OCI-M1 (cell line): Measurements from ENCODE around the gene TARS3.
"Not testable (repeated sequence)": the region's sequence is repeated elsewhere in the genome, so short reads cannot be mapped to it uniquely, and the experiment has no call there.

Experiments
- DNase-seq: peaks from one replicate; lab custom pipeline; 2025; lab: John Stamatoyannopoulos, UW

Gene TARS3

DNA sequence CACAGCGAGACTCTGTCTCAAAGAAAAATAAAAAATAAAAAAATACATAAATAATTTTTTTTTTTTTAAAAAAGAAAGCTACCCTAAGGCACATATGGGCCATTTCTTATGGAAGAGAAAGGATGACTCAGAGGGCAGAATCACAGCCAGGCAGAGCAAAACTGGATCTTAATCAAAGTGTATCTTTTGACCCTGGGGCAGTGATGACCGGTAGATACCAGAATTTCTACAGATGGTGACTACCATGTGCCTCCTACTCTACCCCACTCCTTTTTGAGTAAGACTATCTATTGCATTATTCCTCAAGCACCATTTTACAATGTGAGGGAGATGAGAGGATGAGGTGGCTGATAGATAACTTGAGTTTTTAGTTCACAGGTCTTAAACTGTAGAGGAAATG lies 26.0 kb downstream of the TARS3 start:
- no peak for DNase-seq

DNA sequence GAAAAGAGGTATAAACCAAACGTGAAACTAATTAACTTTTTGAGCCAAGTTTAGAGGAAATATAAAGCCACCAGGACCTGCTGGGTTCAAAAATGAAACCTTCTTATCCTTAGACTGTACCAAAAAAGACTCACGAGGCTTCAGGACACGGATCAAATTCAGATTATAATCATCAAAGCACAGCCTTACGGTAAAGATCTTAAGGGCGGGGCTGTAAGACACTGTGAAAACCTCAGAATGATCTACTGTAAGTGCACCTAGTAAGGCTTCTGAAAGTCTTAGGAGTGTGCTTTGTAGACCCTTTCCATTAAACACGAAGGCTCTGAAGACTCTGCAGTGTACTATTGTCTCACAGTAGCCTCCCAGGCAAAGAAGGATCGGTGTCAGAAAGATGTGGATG lies 26.8 kb downstream of the TARS3 start:
- no peak for DNase-seq

DNA sequence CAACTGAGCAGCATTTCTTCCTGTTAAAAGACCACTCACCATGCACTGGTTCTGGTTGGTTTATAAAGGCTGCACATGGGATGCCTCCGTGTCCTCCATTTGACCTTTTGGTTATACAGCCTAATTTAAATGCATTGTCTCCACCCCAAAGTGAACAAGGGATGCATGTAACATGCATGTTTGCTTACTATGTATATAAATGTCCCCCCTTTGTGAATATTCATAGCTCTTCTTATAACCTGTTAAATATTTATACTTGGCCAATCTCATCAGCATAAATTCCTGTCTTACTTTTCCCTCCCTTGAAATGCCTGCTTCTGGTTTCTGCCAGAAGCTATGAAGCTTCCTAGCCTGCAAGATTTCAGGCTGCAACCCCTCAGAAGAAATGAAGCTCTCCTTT lies 27.4 kb downstream of the TARS3 start:
- DNase-seq = no peak

DNA sequence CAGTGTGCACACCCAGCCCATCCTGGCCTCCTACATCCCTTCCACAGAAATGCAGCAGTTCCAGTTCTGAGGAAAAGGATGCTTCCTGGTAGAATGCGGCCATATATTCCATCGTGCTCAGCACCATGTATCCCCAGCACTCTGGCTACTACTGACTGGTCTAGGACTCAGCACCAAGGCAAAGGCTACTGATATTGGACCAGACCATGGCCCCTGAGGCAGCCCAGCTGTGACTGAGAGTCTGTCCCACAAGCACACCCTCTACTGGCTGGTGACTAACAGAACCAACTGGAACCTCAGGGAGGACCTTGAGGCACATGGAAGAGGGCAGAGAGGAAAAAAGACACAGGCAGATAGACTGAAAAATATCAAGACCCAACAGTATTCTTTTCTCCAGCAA lies 30.0 kb downstream of the TARS3 start:
- no peak for DNase-seq

DNA sequence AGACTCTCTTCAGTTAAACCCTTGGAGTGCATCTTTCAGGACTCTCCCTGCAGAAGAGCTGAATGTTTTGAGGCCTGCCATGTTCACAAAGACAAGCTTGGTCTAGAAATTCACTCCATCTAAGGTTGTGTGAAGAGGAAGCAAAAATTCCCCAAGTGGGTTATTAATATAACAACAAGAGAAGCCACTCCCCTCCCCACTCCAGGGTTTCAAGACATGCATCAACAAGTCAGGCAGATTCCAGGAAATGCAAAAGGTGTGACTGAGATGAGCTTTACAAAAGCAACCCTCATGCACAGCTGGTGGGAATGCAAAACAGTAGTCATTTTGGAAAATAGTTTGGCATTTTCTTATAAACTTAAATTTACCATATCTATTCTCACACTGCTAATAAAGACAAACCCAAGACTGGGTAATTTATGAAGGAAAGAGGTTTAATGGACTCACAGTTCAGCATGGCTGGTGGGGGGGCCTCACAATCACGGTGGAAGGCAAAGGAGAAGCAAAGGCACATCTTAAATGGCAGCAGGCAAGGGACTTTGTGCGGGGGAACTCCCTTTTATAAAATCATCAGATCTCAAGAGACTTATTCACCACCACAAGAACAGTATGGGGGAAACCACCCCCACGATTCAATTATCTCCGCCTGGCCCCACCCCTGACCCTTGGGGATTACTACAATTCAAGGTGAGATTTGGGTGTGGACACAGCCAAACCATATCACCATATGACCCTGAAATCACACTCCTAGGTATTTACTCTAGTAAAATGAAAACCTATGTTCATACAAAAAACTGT lies 31.3 kb downstream of the TARS3 start:
- no peak for DNase-seq

DNA sequence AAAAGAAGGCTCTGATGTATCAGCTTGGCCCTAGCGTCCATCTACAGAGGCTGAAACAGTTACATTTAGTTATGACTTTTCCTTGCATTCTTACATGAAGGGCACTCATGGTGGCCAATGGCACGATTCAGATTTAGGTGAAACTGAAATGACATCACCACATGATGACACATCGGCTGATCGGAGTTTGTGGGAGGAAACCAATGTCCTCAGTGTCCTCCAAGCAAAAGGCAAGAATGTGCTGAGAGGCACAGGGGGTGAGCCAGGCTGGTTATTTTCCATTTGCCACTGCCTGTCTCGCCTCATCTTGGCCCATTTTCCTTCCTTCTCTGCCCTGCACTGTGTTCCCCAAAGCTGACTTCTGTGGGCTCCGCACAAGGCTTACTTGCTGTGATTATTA lies 34.4 kb downstream of the TARS3 start:
- DNase-seq = no peak

DNA sequence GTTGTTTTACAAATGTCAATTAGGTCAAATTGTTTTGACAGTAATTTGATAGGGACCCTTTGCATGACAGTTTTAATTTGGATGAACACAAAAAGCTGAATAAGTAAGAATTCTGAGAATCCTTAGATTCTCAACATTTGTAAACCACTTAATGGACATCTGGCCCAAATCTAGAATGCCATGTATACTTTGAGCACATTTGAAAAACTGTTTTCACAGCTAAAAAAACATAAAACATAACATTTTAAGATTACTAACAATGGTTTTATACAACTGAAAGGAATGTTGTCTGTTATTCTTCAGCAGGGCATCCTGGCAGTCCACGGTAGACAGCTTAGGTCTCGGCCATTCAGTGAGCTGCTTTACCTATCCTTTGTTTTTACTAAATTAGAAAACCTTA lies 37.6 kb downstream of the TARS3 start:
- no peak for DNase-seq

DNA sequence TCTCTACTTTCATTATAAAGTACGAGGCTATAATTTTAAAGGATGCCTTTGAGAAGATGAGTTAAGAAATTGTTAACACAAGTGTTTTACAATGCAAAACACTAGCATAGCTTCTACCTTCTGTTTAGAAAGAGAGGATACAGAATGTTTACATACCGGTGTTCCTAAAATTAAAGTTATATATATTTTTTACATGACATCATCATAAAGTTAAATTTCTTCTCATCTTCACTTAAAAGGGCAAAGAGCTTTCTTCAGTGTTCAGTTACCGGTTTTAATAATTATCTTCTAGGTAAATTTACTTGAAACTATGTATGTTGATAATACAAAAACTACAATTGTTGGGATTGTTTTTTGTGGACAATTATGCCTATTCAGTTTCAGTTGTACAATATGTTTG lies 39.4 kb downstream of the TARS3 start:
- DNase-seq = no peak

DNA sequence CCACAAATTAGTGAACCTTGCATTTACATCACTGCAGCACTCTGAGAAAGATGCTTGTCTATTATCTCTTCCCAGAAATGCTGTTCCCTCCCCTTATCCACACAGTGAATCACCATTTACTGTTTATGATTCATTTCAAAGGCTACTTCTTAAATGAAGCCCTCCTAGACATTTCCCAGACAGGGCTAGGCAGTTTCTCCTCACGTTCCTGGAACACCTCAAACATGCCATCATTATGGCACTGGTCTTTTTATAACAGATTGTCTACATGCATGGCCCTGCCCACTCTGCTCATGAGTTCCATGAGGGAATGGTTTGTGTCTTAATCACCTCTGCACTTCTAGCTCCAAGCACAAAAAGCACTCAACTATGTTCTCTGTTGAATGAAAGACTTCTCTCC lies 39.9 kb downstream of the TARS3 start:
- DNase-seq = no peak

DNA sequence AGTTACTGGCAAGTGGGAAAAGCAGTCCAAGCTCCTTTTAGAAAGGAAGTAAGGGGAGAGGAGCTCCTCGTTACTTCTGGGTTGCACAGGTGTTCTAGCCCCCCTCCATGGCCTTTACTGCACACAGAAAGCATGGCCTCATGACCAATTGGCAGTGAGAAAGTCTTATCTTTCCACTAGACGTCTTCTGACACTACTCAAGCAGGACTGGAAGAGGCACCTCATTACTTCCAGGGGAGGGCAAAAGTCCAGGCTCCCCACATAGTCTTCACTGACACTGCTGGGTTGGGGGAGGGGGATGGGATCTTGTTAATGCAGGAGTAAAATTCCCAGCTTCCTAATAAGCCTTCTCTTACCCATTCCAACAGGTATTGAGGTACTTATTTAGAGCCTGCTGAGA lies 44.5 kb downstream of the TARS3 start:
- DNase-seq = no peak

DNA sequence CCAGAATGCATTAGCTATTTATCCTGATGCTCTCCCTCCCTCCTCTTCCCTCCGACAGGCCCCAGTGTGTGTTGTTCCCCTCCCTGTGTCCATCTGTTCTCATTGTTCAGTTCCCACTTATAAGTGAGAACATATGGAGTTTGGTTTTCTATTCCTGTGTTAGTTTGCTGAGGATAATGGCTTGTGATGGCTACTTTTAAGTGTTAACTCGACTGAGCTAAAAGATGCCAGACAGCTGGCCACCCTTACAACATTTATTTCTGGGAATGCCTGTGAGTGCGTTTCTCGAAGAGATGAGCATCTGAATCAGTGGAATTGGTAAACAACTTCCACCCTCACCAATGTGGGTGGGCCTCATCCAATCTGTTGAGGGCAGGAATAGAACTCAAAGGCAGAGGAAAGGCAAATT lies 47.3 kb downstream of the TARS3 start:
- DNase-seq = no peak

DNA sequence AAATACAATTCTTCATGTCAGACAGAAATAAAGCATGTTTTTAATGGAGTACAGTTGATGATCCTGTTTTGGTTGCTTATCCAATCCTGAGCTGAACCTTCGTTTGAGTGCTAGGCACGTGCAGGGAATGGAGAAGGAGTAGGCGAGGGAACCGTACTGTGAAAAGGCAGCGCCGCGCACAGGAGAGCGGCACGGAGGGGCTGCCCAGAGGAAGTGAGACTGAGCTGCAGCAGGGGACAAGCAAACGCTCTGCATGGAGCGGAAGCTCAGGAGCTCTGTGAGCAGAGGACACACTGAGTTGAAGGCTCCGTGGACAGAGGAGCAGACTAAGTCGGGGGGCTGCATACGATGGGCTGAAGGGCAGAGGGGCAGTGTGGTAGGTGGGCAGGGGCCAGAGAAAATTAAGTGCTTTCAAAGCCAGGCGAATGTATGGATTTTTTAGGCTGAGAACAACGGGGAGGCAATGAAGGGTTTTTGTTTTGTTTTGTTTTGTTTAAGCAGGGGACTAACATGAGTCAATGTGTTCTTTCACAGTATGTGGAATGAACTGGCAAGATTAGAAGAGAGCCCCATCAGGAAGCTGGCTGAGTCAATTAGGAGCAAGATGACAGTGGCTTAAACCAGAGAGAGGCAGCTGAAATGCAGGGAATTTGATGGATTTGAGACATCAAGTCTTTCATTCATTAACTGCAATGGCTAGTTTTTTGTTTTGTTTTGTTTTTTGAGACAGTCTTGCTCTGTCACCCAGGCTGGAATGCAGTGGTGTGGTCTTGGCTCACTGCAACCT lies 48.3 kb downstream of the TARS3 start:
- no peak for DNase-seq

DNA sequence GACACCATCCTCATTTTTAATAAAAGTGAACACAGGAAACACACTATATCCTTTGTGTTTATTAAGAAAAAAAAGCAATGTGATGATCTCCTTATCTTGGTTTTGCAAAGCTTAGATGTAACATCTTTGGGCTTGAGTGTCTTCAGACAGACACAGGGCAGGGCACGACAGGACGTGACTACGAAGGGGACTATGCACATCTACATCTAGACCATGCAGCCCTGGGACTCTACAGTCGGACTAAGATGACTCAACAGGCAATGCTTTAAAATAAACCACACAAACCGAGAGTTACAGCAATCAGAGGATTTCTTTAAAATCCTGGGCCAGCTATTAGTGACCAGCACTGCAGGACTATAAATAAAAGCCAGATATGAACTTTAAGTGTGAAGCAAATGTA lies 49.3 kb downstream of the TARS3 start:
- no peak for DNase-seq

DNA sequence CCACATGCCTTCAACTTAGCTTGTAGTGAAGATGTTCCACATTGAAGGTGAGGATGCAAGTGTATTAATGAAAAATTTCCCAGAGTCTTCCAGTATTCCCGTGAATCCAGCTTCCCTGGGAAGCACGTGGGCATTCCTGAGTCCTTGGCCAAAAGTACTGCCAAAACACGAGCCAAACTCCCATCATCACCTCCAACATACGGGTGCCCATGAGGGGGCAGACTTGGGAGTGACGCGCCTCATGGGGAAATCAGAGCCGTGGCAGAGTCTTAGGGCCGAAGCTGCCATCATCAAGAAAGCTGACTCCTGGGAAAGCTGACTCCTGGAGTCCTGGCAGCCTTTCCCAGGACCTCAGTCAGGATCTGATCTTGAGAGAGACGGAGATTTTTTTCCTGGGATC lies 52.0 kb downstream of the TARS3 start:
- no peak for DNase-seq

DNA sequence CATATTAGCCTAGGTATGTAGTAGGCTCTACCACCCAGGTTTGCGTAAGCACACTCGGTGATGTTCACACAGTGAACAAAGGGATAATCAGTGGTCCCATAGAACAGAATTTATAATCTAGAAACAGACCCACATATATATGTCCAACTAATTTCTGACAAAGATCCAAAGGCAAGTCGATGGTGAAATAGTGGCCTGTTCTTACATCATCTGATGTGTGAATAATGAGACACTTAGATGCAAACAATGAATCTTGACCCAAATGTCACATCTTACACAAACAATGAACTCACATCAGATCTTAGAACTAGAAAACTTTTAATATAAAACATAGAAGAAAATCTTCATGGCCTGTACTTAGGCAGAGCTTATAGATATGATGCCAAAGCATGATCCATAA lies 54.5 kb downstream of the TARS3 start:
- DNase-seq = peak; percentile 26

DNA sequence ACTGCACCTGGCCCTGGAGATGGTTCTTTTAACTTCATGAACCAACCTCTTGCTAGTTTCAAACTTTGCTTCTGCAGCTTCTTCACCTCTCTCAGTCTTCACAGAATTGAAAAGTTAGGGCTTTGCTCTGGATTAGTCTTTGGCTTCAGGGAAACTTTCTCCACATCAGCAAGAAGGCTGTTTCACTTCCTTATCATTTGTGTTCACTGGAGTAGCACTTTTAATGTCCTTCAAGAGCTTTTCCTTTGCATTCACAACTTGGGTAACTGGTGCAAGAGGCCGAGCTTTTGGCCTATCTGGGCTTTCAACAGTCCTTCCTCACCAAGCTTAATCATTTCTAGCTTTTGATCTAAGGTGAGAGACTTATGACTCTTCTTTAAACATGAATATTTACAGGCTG lies 56.4 kb downstream of the TARS3 start:
- no peak for DNase-seq

DNA sequence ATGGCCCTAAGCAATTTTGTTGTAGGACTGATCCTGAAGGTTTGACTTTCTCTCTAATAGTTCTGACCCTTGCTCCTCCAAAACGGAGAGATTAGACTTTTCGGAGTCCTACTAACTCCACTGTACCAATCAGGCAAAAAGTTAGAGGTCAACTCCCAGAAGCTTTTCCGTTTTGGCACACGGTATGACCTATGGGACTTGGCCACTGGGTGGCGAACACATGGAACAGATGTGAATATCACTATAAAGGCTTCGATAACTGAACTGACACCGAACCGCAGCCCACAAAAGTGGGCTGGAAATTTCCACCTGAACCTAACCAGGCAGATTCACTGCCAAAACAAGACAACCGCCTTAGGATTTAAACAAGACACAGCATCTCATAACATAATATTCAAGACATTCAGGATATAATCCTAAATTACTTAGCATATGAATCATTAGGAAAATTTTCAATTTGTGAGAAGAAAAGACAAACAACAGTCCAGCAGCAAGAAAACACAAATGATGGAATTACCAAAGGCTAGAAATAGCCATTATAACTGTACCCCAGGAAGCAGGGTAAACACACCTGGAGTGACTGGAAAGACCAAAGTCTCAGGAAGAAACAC lies 59.9 kb downstream of the TARS3 start:
- DNase-seq = no peak

DNA sequence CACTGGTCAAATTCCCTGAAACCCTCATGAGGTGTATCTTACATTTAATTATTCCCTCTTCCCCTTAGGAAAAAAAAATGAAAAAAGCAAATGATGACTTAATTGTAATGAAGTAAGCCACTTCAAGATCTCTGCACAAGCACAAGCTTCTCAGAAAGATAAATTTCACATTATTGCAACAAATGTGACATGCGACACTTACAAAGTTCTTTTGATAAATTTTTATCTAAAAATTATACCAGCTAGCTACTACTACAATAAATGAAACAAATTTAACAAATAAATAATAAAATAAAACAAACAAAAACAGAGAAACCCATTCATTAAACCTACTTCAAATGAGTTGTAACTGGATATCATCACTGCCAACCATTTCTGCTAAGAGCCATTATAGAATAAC lies 62.1 kb downstream of the TARS3 start:
- no peak for DNase-seq

DNA sequence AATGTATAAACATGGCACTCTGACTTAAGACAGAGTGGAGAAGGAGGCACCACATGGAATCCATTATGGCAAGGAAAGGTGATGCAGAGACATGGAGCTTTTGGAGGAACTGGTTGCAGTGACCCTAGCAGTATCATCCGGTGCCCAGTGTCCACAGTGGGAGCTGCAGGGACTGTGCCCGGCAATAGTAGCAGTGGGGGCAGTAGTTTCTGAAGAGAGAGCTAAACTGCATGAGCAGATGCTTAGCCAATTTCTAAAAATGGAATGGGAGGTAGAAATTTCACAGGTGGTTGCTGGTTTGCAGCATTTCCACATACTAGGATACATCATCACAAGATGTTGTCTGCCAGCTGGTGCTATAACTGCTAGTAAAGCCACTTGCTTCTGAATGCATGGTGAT lies 64.3 kb downstream of the TARS3 start:
- DNase-seq = no peak

DNA sequence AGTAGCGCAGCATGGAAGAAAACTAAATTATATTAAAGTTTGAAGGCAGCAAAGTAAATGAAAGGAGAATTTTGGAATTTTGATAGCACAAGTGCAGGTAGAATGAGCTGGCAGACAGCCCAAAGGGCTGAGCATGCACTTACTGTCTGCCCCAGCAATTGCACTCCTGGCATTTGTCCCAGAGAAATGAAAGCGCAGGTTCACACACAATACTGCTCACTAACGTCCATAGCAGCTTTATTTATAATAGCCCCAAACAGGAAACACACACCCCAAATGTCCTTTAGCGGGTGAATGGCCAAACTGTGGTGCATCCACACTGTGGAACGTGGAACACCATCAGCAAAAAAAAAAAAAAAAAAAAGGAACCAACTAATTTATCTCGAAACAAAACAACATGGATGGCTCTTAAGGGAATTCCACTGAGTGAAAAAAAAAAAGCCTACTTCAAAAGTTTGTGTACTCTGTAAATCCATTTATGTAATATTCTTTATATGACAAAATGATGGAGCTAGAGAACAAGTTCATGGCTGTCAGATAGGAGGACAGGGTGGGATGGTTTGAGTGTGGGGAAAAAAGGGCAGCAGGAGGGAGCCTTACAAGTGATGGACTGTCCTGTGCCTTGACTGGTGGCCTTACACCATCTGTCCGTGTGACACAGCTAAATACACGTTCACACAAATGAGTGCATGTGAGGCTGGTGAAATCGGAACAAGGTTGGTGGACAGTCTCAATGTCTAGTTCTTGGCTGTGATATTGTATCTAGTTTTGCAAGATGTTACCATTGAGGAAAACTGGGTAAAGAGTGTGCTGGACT lies 66.1 kb downstream of the TARS3 start:
- DNase-seq = peak; percentile 21

DNA sequence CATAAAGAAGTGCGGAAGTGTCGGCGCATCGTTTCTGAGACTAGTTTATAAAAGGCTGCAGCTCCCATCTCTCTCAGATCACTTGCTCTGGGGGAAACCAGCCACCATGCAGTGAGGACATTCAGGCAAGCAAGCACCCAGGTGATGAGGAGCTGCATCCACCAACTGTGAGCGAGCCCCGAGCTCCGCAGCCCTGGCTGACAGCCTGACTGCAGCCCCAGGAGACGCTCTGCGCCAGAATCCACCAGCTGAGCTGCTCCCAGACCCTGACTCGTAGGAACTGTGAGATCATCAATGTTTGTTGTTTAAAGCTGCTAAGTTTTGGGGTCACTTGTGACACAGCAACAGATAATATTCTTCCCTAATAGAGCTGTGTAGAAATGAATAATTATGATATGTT lies 67.1 kb downstream of the TARS3 start:
- DNase-seq = no peak

DNA sequence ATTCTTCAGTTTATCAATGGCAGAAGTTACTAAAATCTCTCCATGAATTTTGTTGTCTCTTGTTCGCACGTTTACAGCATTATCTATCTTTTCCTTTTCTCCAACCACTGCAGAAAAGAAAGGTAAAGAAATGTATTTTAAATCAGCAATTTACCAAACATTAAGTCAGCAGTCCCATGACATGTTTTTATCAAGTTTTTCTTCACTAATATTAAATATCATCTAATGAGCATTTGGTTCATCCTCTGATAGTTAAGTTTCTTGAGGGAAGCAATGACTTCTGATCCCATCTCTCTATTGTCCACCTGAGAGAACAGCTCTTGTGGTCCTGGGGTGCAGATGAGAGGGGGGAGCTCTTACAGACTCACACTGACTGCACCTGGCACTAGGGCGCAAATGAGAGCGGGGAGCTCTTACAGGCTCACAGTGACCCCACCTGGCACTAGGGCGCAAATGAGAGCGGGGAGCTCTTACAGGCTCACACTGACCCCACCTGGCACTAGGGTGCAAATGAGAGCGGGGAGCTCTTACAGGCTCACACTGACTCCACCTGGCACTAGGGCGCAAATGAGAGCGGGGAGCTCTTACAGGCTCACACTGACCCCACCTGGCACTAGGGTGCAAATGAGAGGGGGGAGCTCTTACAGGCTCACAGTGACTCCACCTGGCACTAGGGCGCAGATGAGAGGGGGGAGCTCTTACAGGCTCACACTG lies 69.5 kb downstream of the TARS3 start:
- DNase-seq = not testable (repeated sequence)
